ENCODE measurements around the gene KIAA1958. TPM values are rescaled to one million over a fixed set of nuclear protein-coding genes. Genes with fewer than 3 reads are reported as not detected.

KIAA1958 gene
- total and polyA plus RNA-seq, 2 of the 8 experiments (the other 6 are each of a cell fraction or from before 2014, with no cell fraction given) = 11.4 to 43.8 TPM

DNA sequence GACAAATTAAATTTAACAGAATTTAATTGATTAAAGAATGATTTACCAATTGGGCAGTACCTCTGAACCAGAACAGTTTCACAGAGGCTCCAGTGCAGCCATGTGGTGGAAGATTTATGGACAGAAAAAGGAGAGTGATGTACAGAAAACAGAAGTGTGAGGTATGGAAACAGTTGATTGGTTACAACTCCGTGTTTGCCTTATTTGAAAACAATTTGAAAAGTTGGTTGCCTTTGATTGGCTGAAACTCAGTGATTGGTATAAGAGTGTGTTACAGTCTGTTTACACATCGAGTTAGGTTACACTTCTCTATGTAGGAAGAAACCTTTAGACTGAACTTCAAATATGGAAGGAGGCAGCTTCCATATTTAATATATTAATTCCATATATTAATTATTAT is 30.1 kb downstream of the KIAA1958 start:
- Histone ChIP-seq H2AFZ (ENCODE audit: low read length) (no peak overlapping the region), H3K23ac (ENCODE audit: insufficient read length) (no peak overlapping the region), H3K36me3 (ENCODE audit: control insufficient read depth in 2 of 4, insufficient read depth in 4 of 4, low read length in 3 of 4) (no peaks in the 10 kb centered on the region; a peak in 1 of 8 replicates), H3K14ac (ENCODE audit: insufficient read length) (no peak overlapping the region), H3K27me3 (replicated peaks in 1 of 4; ENCODE audit: control insufficient read depth in 3 of 4, extremely low read depth in 1 of 4, insufficient read depth in 3 of 4, low read length in 3 of 4) (no peaks in the 10 kb centered on the region), H3K18ac (ENCODE audit: extremely low read depth, low read length) (no peak overlapping the region), H3K4me2 (ENCODE audit: insufficient read depth in 1 of 2, low read depth in 2 of 2, low read length in 2 of 2) (no peak overlapping the region), H3K56ac (replicated peaks; ENCODE audit: insufficient read length, low read depth, low read length) (no peak overlapping the region), H4K20me1 (replicated peaks in 1 of 2; ENCODE audit: control insufficient read depth in 1 of 2, insufficient read depth in 2 of 2, low read length in 2 of 2) (no peaks in the 10 kb centered on the region), H3K4me1 (replicated peaks in 1 of 4; ENCODE audit: control insufficient read depth in 3 of 4, insufficient read depth in 4 of 4, low read length in 3 of 4) (no peaks in the 10 kb centered on the region; a peak in 1 of 7 replicates), H3K9me3 (ENCODE audit: insufficient read depth in 2 of 2, low read depth in 1 of 2, low read length in 1 of 2) (no peaks in the 10 kb centered on the region), H3K79me1 (ENCODE audit: low read depth, low read length) (no peaks in the 10 kb centered on the region; the same call in 1 of the 2 replicates), H4K5ac (ENCODE audit: insufficient read length, low read depth, low read length) (no peak overlapping the region), H2BK15ac (ENCODE audit: low read length) (no peak overlapping the region), H3K79me2 (ENCODE audit: control insufficient read depth in 1 of 2, insufficient read depth in 2 of 2, low read length in 2 of 2) (peaks cover 0 to 66% of the 10 kb centered on the region in 2 experiments; a peak in 3 of 4 replicates), H2AK5ac (ENCODE audit: low read depth, low read length) (no peak overlapping the region), H3K23me2 (ENCODE audit: low read depth, low read length) (no peaks in the 10 kb centered on the region), H3K4me3 (ENCODE audit: extremely low read depth in 1 of 4, insufficient read depth in 2 of 4, low read depth in 3 of 4, low read length in 4 of 4) (no peak overlapping the region), H2BK5ac (ENCODE audit: low read depth, low read length) (no peak overlapping the region), H3K27ac (ENCODE audit: low read depth, low read length) (no peak overlapping the region), H3K4ac (replicated peaks; ENCODE audit: insufficient read length, low read depth, low read length) (no peak overlapping the region), H2BK12ac (ENCODE audit: low read depth, low read length) (no peak overlapping the region), H4K91ac (replicated peaks; ENCODE audit: insufficient read length, low read length) (no peak overlapping the region), H2BK20ac (ENCODE audit: low read length) (no peak overlapping the region), H3K9ac (replicated peaks in 1 of 4; ENCODE audit: extremely low read depth in 1 of 4, low read depth in 3 of 4, low read length in 3 of 4) (no peak overlapping the region), H4K8ac (ENCODE audit: extremely low read depth, insufficient read depth, low read length) (no peak overlapping the region), H2BK120ac (replicated peaks; ENCODE audit: low read depth, low read length) (no peak overlapping the region)
- 80% methylated on average over 2 of the region's 2 CpGs; no CpG with 5 or more reads in 1 of the 2 experiments for WGBS, 2 experiments (ENCODE audit: extremely low coverage in 1 of 2, insufficient coverage in 1 of 2, insufficient read length in 1 of 2, insufficient replicate concordance in 2 of 2, low coverage in 1 of 2, low lambda C conversion rate in 2 of 2, missing lambda C conversion rate in 1 of 2)
- DNase-seq (ENCODE audit: low read depth in 1 of 2, low spot score in 2 of 2) (no peak), FAIRE-seq (no peak)
- ChIA-PET POLR2A (ENCODE audit: partially characterized antibody) (interaction anchor here (1.7 kb wide), 1 partner anchor 10 kb away, joined by 4 read pairs; no protein-coding TSS in a partner anchor), CTCF (ENCODE audit: partially characterized antibody) (interaction anchor here (0.8 kb wide), 1 partner anchor 9 kb away, joined by 3 read pairs; no protein-coding TSS in a partner anchor)
- TF ChIP-seq CBX5 (IDR thresholded peaks at IDR 0.05; ENCODE audit: low read depth, low read length) (no peak), SIX5 (IDR thresholded peaks at IDR 0.05; ENCODE audit: low read depth, low read length) (no peak), RAD21 (IDR thresholded peaks at IDR 0.05 in 1 of 2, conservative IDR thresholded peaks at IDR 0.05 in 1 of 2; ENCODE audit: low read depth in 2 of 2, low read length in 2 of 2) (no peak), CTBP2 (IDR thresholded peaks at IDR 0.05; ENCODE audit: borderline replicate concordance, insufficient read depth, insufficient read length, low read length) (no peak), POU5F1 (IDR thresholded peaks at IDR 0.05; ENCODE audit: low read depth, low read length) (no peak), TBP (IDR thresholded peaks at IDR 0.05; ENCODE audit: low read depth, low read length) (no peak), KDM4A (IDR thresholded peaks at IDR 0.05; ENCODE audit: low read depth, low read length, severe bottlenecking) (no peak), YY1 (IDR thresholded peaks at IDR 0.05; ENCODE audit: low read depth, low read length) (no peak), RBBP5 (IDR thresholded peaks at IDR 0.05; ENCODE audit: borderline replicate concordance, low read depth, low read length) (no peak), ZNF274 (IDR thresholded peaks at IDR 0.05; ENCODE audit: borderline replicate concordance, extremely low read depth, low read length) (no peak), PHF8 (conservative IDR thresholded peaks at IDR 0.05; ENCODE audit: low read depth, low read length) (no peak), BACH1 (IDR thresholded peaks at IDR 0.05; ENCODE audit: low read length) (no peak), MAFK (IDR thresholded peaks at IDR 0.05; ENCODE audit: low read depth, low read length) (no peak)
- TF ChIP-seq, protein P1, sequence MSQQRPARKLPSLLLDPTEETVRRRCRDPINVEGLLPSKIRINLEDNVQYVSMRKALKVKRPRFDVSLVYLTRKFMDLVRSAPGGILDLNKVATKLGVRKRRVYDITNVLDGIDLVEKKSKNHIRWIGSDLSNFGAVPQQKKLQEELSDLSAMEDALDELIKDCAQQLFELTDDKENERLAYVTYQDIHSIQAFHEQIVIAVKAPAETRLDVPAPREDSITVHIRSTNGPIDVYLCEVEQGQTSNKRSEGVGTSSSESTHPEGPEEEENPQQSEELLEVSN (IDR thresholded peaks at IDR 0.05) = no peak

Data from H1 (cell line).